GM19035 (cell line): ENCODE results near the gene SLC18B1.
"Not testable (repeated sequence)": the region's sequence is repeated elsewhere in the genome, so short reads cannot be mapped to it uniquely, and the experiment has no call there.

Source experiments
- ATAC-seq: cut with Tn5 transposase; IDR thresholded peaks from one replicate; pipeline ENCODE4 v1.9.1; 2021; ENCODE audit not compliant: unreplicated experiment

SLC18B1 gene

GRCh38 chr6:132800656-132801055 lies 2.2 kb upstream of the SLC18B1 start:
- no peak for ATAC-seq

- peak; percentile 85 for ATAC-seq
Observed at GRCh38 chr6:132798869-132799538, 567 bp upstream of the SLC18B1 start.

DNA sequence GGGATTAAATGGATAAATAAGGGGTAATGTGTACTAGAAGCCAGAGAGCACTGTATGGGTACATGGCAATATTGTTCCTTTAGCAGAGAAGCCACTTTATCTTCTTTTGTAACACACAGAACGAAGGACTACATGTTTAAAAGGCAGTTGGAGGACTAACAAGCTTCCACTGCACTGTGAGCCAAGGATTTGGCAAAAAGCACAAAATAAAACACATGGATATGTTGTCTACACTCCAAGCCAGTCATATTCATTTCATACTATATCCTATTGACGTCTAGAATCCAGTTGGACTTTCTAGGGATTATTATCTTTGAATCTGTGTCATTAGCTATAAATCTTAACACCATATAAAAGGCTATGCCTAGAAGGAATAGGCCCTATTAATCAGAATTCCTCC lies 3.0 kb downstream of the SLC18B1 start:
- no peak for ATAC-seq

DNA sequence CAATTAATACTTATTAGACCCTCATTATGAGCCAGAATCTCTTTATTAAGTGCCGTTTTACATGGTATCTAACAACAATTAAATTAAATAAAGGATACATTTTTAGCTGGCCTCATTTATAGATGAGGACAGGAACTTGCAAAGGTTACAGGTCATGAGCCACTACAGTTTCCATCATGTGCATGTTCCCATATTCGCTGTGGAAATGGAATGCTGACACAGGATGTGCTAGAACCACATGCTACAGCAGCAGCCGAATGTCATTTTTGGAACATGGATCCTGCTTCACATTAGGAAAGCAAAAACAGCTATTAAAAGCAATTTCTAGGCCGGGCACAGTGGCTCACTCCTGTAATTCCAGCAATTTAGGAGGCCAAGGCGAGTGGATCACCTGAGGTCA lies 5.9 kb downstream of the SLC18B1 start:
- no peak for ATAC-seq

GRCh38 chr6:132790450-132790849 lies 8.0 kb downstream of the SLC18B1 start:
- ATAC-seq = no peak

GRCh38 chr6:132789396-132789776 lies 9.1 kb downstream of the SLC18B1 start:
- no peak for ATAC-seq

GRCh38 chr6:132788658-132789395 lies 9.6 kb downstream of the SLC18B1 start:
- ATAC-seq = no peak

DNA sequence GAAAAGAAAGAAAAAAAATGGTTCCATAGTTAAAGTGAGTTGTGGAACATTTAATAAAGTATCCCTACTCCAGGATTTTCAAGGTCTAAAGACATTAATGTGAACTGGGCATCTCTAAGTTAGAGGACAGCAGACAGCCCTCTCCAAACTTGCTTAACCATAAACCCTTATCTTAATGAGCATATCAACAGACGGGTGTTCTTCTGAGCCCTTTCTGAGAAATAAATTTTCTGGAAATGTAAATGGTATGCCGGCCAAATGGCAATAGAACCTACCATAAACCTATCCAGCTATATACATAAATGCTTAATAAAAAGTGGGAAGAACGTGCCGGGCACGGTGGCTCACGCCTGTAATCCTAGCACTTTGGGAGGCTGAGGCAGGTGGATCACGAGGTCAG lies 12.5 kb downstream of the SLC18B1 start:
- no peak for ATAC-seq

GRCh38 chr6:132780770-132781371 lies 17.6 kb downstream of the SLC18B1 start:
- peak; percentile 67 for ATAC-seq

DNA sequence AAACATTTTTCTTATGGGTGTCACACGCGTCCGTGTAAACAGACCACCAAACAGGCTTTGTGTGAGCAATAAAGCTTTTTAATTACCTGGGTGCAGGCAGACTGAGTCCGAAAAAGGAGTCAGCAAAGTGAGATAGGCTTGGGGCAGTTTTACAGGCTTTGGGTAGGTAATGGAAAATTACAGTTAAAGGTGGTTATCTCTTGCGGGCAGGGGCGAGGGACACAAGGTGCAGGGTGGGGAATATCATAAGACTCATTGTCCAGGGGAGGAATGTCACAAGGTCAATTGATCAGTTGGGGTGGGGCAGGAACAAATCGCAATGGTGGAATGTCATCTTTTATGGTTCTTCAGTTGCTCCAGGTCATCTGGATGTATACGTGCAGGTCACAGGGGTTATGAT lies 20.6 kb downstream of the SLC18B1 start:
- not testable (repeated sequence) for ATAC-seq

GRCh38 chr6:132768051-132768517 lies 30.4 kb downstream of the SLC18B1 start:
- ATAC-seq = peak; percentile 84

DNA sequence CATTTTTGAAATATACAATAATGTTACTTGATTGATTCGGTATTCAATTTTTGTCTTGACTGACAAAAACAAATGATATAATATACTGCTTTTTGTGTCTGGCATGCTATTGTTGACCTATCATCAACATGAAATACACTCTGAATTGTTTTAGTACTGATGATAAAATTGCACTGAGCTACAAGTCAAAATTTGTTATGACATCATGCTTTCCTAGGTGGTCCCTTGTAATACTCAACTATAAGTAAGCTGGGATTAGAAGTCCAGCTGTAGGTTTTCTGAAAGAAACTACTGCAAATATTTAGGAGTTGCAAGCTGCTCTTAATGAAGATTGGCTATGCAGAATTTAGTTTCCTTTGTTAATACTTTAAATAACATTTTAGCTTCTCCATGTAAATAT lies 32.9 kb downstream of the SLC18B1 start:
- ATAC-seq = no peak

- no peak for ATAC-seq
Observed at GRCh38 chr6:132764370-132764769, 34.1 kb downstream of the SLC18B1 start.

GRCh38 chr6:132763269-132763668 lies 35.2 kb downstream of the SLC18B1 start:
- ATAC-seq = peak; percentile 90

DNA sequence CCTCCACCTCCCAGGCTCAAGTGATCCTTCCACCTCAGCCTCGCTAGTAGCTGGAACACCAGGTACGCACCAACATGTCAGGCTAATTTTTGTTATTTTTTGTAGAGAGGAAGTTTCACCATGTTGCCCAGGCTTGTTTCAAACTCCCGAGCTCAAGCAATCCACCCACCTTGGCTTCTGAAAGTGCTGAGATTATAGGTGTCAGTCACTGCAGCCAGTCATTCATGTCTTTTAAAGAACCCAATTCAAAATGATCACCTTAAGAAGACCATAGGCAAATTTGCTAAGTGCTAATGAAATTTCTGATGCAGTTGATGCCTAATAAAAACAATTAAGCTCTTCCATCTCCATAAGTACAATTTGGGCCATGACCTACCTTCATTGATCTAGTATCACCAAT lies 38.2 kb downstream of the SLC18B1 start:
- no peak for ATAC-seq

- ATAC-seq = no peak
Observed at GRCh38 chr6:132758689-132759088, 39.7 kb downstream of the SLC18B1 start.

- no peak for ATAC-seq
Observed at GRCh38 chr6:132752255-132752654, 46.2 kb downstream of the SLC18B1 start.

GRCh38 chr6:132751828-132752227 lies 46.6 kb downstream of the SLC18B1 start:
- no peak for ATAC-seq

DNA sequence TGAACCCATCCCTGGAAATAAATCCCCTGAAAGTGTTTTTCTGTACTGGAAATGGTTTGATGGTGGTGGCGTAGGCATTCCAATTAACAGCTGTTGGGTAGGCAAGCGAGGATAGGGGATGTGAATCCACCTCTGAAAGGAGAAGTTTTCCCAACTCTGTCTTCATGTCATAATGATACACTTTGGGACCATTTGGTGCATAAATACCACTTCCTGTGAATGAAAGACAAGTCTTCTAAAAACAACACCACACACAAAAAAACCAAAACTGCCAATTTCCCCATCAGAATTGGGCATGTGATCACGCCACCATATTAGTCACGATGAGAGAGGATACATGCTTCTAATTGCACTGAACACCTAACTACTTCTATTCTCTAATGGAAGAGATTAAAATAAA lies 47.1 kb downstream of the SLC18B1 start:
- ATAC-seq = peak; percentile 37

DNA sequence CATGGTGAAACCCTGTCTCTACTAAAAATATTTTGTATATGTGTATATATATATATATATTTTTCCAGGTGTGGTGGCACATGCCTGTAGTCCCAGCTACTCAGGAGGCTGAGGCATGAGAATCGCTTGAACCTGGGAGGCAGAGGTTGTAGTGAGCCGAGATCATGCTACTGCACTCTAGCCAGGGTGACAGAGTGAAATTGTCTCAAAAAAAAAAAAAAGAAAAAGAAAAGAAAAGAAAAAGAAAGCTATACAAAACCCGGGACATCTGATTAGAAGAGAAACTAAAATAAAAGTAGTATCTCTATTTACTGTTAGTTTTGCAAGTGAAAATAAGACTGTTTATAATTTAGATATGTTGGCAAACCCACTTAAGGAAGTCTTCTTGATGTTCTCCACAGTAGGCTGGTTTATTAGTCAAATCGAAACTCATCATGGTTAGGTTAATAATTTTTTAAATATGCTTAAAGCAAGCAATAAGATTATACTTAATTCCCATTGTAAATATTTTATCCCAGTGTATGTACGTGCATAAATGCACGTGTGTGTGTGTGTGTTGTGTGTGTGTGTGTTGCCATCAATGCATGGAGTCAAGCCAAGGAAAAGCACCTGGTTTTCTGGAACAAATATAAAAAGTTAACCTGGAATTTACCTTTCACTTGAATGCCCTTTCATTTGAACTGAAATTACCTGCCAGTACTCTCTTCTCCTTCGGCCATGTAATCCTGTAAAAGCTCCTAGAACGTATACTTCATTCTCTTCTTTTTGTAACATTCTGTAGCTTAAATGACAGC lies 47.8 kb downstream of the SLC18B1 start:
- peak; percentile 87 for ATAC-seq

DNA sequence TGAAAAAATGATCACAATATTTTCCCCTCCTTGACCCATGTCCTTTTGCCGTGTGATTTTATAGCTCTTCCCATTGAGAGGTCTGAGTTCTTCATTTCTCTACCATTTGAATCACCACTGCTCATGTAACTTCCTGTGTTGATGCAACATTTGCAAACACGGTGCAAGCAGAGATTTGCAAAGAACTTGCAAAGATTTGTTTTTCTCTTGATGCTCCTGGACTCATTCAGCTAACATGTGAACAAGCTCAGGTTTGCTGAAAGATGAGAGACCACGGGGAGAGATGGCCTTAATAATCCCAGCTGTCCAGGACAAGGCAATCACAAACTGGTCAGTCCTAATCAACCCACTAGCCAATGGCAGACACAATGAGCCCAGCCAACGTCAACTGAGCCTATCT lies 49.3 kb downstream of the SLC18B1 start:
- ATAC-seq = no peak
